Esophagus (tissue), 2 donors: ENCODE measurements around the gene S100A16. TPM values are rescaled to one million over a fixed set of nuclear protein-coding genes. Genes with fewer than 3 reads are reported as not detected.
"Not testable (repeated sequence)": the region's sequence is repeated elsewhere in the genome, so short reads cannot be mapped to it uniquely, and the experiment has no call there.

ENCODE experiments used
- H3K27ac ChIP-seq, 2 donors: one replicate each; pipeline ENCODE4 v1.5.1; 2013; ENCODE audit warnings: low read depth in 2 of 2, mild to moderate bottlenecking in 2 of 2, inconsistent platforms in 1 of 2, low read length in 1 of 2, moderate library complexity in 1 of 2
- H3K27me3 ChIP-seq, 2 donors: one replicate each; pipeline ENCODE4 v1.6.1; 2013; ENCODE audit warnings: low read length in 2 of 2, control low read depth in 1 of 2, mild to moderate bottlenecking in 1 of 2; ENCODE audit not compliant: insufficient read depth in 2 of 2, control insufficient read depth in 1 of 2
- H3K36me3 ChIP-seq, 2 donors: one replicate each; pipeline ENCODE4 v1.6.1; 2013; ENCODE audit warnings: low read length in 1 of 2; ENCODE audit not compliant: control insufficient read depth in 2 of 2, insufficient read depth in 2 of 2
- H3K4me1 ChIP-seq, 2 donors: one replicate each; pipeline ENCODE4 v1.6.1; 2013; ENCODE audit warnings: low read length in 1 of 2; ENCODE audit not compliant: control insufficient read depth in 2 of 2, insufficient read depth in 2 of 2
- H3K4me3 ChIP-seq, 2 donors: one replicate each; pipeline ENCODE4 v1.5.1; 2013; ENCODE audit warnings: low read length in 2 of 2, mild to moderate bottlenecking in 2 of 2, low read depth in 1 of 2, moderate library complexity in 1 of 2
- H3K9me3 ChIP-seq, 2 donors: one replicate each; pipeline ENCODE4 v1.6.1; 2013; ENCODE audit warnings: mild to moderate bottlenecking in 2 of 2, low read depth in 1 of 2, low read length in 1 of 2, moderate library complexity in 1 of 2; ENCODE audit not compliant: control insufficient read depth in 2 of 2, insufficient read depth in 1 of 2
- WGBS, 2 donors: extraction: QIAGEN DNeasy Blood & Tissue Kit; methylation state at CpG; one replicate each; pipeline ENCODE4 v1.1.7; 2013; 5-methylcytosine and 5-hydroxymethylcytosine counted together
- polyA plus RNA-seq, 2 donors: library from polyadenylated mRNA; stranded (reverse); fragments of 200-250 nt; gene quantifications; one replicate each; pipeline ENCODE4 v1.2.3, GENCODE V29; 2013
- donor health status: healthy with polysubstance abuse.
- donor health status: Bipolar disorder and iron deficiency.

The S100A16 gene
- polyA plus RNA-seq, 2 donors = 2,016 to 2,151 TPM

DNA sequence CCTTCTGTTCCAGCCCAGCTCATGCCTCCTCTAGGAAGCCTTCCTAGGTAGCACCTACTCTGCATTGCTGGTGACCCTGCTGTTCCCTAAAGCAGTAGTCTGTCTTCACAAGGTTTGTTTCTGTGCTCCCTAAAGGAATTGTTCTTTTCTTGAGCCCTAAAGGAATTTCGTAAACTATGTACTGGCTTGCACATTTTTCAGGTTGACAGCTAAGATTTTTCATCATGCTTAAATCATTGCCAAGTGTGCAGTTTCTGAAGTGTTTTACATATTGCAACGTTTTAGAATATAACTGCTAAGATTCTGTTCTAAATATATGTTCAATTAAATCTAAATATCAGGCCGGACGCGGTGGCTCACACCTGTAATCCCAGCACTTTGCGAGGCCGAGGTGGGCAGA lies 13.1 kb downstream of the S100A16 start:
- peaks cover 0 to 4% of the 10 kb centered on the region in 2 donors for H3K4me1 ChIP-seq
- H3K27ac ChIP-seq = no peak overlapping the region
- no peaks in the 10 kb centered on the region for H3K36me3 ChIP-seq
- H3K9me3 ChIP-seq = no peaks in the 10 kb centered on the region
- no peaks in the 10 kb centered on the region for H3K27me3 ChIP-seq
- H3K4me3 ChIP-seq = no peak overlapping the region
- WGBS, 2 donors = 86 to 87% methylated on average over 7 of the region's 7 CpGs

DNA sequence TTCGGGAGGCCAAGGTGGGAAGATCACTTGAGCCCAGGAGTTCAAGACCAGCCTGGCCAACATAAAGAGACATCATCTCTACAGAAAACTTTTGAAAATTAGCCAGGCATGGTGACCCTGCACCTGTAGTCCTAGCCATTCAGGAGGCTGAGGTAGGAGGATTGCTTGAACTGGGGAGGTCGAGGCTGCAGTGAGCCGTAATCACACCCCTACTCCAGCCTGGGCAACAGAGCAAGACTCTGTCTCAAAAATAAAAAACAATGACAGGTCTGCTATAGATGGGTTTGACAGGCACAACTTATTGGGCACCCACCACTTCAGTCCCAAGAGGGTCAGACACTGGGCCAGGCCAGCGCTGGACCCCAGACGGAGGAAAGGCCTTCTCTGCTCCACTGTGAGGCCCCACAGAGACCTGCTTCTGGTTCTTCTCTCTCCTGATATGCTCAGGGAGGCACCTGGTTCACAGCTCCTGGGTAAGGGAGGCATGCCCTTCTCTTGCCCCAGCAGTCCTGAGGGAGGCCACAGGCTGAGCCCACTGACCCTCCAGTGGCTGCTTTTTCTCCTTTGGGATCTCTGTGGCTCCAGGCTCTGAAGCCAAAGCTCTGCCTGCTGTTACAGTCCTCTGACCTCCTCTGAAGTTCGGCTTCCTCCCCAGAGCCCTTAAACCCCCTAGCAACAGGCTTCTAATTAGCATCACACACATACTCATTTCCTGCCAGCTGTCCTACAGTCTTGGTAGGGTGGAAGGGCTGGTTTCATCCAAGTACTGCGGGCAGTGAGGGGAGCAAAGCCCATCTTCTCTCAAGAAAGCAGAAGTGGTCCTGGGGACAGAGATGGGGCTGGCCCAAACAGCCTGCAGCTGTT lies 14.4 kb downstream of the S100A16 start:
- no peaks in the 10 kb centered on the region for H3K27me3 ChIP-seq
- WGBS, 2 donors = 75 to 78% methylated on average over 7 of the region's 7 CpGs
- no peaks in the 10 kb centered on the region for H3K9me3 ChIP-seq
- peaks cover 0 to 4% of the 10 kb centered on the region in 2 donors for H3K4me1 ChIP-seq
- no peak overlapping the region for H3K27ac ChIP-seq
- H3K4me3 ChIP-seq = no peak overlapping the region
- no peaks in the 10 kb centered on the region for H3K36me3 ChIP-seq

DNA sequence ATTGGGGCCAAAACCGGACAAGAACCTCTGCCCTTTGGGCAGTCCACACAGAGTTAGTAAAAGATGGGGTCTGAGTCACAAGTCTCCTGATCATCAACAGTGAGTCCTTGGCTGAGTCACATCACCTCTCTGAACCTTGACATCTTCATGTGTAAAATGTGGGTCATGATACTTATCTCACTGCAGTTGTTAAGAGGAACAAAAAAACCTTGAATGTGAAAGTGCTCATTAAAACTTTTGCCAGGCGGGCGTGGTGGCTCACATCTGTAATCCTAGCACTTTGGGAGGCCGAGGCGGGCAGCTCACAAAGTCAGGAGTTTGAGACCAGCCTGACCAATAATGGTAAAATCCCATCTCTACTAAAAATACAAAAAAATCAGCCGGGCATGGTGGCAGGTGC lies 15.7 kb downstream of the S100A16 start:
- no peak overlapping the region for H3K27ac ChIP-seq
- peaks cover 0 to 4% of the 10 kb centered on the region in 2 donors for H3K4me1 ChIP-seq
- no peaks in the 10 kb centered on the region for H3K27me3 ChIP-seq
- no peaks in the 10 kb centered on the region for H3K9me3 ChIP-seq
- no peak overlapping the region for H3K4me3 ChIP-seq
- WGBS, 2 donors = 86% methylated on average over 6 of the region's 6 CpGs
- H3K36me3 ChIP-seq = no peaks in the 10 kb centered on the region

DNA sequence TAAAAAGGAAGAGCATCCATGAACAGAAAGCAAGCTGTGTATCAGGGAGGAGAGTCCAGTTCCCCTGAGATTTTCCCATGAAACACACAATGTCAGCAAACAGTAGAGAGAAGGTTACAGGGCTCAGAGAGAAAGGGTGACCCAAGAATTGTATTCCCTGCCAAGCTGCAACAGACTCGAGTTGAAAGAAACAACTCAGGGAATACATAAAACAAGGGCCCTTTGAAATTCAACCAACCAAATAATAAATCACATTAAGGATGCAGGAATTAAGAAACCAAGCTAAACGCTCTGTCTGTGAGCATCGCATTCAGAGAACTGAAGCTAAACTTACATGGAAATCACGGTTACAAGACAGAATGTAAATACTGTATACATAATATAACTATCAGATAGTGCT lies 20.2 kb downstream of the S100A16 start:
- H3K4me3 ChIP-seq = no peak overlapping the region
- H3K4me1 ChIP-seq = peaks cover 0 to 2% of the 10 kb centered on the region in 2 donors
- no peaks in the 10 kb centered on the region for H3K9me3 ChIP-seq
- H3K36me3 ChIP-seq = no peaks in the 10 kb centered on the region
- 51 to 59% methylated on average over 4 of the region's 4 CpGs for WGBS, 2 donors
- H3K27ac ChIP-seq = no peak overlapping the region
- H3K27me3 ChIP-seq = no peaks in the 10 kb centered on the region

DNA sequence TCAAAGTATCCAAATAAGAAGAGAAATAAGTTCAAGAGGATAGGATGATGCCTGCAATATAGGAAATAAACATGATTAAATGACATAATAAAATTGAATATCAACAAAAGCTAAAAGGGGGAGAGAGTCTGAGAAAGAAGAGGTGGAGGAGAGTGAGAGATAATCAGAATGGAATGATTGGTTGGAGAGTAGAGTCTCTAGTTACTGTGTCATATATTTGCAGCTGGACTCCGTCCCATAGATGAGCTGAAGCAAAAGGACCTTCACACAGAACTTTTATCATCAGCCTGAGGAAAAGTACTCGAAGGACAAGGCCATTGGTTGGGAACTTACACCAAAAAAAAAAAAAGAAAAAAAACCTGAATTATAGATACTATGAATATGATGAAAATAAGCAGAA lies 24.5 kb downstream of the S100A16 start:
- H3K36me3 ChIP-seq = no peaks in the 10 kb centered on the region
- no peaks in the 10 kb centered on the region for H3K9me3 ChIP-seq
- no peak overlapping the region for H3K27ac ChIP-seq
- WGBS, 2 donors = 90 to 92% methylated on average over 2 of the region's 2 CpGs
- no peak overlapping the region for H3K4me3 ChIP-seq
- H3K27me3 ChIP-seq = no peaks in the 10 kb centered on the region
- H3K4me1 ChIP-seq = no peaks in the 10 kb centered on the region

DNA sequence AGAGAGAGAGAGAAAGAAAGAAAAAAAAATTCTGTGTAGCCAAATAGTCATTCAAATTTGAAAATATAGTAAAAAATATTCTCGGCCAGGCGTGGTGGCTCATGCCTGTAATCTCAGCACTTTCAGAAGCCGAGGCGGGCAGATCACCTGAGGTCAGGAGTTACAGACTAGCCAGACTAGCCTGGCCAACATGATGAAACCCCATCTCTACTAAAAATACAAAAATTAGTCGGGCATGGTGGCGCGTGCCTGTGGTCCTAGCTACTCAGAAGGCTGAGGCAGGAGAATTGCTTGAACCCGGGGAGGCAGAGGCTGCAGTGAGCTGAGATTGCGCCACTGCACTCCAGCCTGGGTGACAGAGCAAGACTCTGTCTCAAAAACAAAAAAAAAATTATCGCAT lies 24.9 kb downstream of the S100A16 start:
- not testable (repeated sequence) for H3K4me3 ChIP-seq, H3K27me3 ChIP-seq, H3K27ac ChIP-seq, H3K9me3 ChIP-seq, H3K36me3 ChIP-seq, H3K4me1 ChIP-seq
- 95% methylated on average over 10 of the region's 10 CpGs for WGBS, 2 donors

DNA sequence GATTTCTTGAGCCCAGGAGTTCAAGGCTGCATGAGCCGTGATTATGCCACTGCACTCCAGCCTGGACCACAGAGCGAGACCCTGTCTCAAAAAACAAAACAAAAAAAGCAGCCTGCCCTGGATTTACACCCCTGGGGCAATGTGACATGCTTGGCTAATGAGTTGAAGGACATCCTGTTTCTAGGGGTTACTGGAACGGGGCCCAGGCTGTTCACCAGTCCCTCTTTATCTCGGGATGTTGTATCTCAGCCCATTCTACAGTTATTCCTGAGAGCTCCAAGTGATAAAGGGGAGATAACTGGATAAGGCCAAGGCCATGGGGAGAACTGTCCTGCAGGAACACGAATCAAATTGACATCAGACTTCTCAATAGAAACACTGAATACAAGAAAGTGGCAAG lies 25.6 kb downstream of the S100A16 start:
- H3K27me3 ChIP-seq = no peaks in the 10 kb centered on the region
- H3K36me3 ChIP-seq = no peaks in the 10 kb centered on the region
- 59 to 69% methylated on average over 5 of the region's 5 CpGs for WGBS, 2 donors
- H3K27ac ChIP-seq = no peak overlapping the region
- H3K4me3 ChIP-seq = no peak overlapping the region
- no peaks in the 10 kb centered on the region for H3K4me1 ChIP-seq
- H3K9me3 ChIP-seq = no peaks in the 10 kb centered on the region

DNA sequence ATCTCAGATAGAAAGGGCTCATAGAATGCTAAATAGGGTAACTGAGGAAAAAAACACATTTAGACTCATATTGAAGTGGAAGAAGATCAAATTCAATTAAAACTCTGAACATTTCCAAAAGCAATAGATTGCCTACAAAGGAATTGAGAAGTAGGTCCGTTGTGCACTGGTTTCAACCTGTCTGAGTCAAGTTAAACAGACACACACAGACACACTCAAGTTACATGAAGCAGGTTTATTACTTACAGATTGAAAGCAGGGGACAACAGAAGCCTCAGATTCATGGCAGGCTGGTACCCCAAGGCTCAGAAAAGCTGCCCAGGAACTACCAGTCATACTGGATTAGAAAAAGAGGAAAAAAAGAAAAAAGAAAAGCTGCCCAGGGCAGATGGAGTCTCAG lies 26.6 kb downstream of the S100A16 start:
- no peaks in the 10 kb centered on the region for H3K4me1 ChIP-seq
- H3K27me3 ChIP-seq = no peaks in the 10 kb centered on the region
- no peak overlapping the region for H3K27ac ChIP-seq
- H3K4me3 ChIP-seq = no peak overlapping the region
- WGBS, 2 donors = 48 to 56% methylated on average over 1 of the region's 1 CpG
- no peaks in the 10 kb centered on the region for H3K36me3 ChIP-seq
- H3K9me3 ChIP-seq = no peaks in the 10 kb centered on the region

DNA sequence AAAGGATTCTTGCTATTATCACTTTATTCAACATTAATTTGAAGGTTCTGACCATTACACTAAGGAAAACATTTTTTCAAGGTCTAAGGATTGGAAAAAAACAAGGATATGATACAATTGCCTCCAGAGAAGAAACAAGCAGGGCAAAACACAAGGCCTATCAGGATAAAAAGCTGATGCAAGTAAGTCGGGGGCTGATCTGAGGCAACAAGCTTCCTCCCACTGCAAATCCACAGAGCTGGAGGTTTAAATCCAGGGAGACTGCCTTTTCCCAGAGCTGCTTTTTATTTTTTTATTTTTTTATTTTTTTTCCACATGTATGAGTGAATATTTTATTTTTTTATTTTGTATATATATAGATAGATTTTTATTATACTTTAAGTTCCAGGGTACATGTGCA lies 27.9 kb downstream of the S100A16 start:
- Histone ChIP-seq H3K4me1 (no peaks in the 10 kb centered on the region), H3K27ac (no peak overlapping the region), H3K36me3 (no peaks in the 10 kb centered on the region), H3K27me3 (no peaks in the 10 kb centered on the region), H3K9me3 (no peaks in the 10 kb centered on the region), H3K4me3 (no peak overlapping the region)
- 86 to 93% methylated on average over 1 of the region's 1 CpG for WGBS, 2 donors

DNA sequence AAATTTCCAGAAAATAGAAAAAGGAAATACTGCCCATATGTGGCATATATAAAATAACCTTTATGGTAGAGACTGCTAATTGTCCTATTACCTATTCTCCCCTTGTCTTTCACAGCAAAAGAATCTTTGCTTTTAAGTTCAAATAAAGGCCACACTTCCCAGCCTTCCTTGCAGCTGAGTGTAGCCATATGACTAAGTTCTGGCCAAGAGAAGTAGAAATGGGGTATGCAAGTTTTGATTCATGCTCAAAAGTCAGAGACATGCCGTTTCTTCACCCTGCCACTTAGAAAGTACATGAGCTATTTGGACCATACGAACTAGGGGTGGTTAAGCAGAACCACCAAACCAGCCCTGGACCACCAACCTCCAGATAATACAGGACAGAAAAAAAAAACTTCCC lies 29.0 kb downstream of the S100A16 start:
- Histone ChIP-seq H3K27me3 (no peaks in the 10 kb centered on the region), H3K36me3 (no peaks in the 10 kb centered on the region), H3K9me3 (no peaks in the 10 kb centered on the region), H3K4me1 (no peaks in the 10 kb centered on the region), H3K4me3 (no peak overlapping the region), H3K27ac (no peak overlapping the region)
- 77 to 85% methylated on average over 2 of the region's 2 CpGs for WGBS, 2 donors
